Stomach (tissue), 9 donors: ENCODE results near the gene LRP1. TPM values are rescaled to one million over a fixed set of nuclear protein-coding genes. Genes with fewer than 3 reads are reported as not detected.

Experiments used
- DNase-seq, 2 donors: peaks; one replicate each; pipeline versions ENCODE4 v3.0.0 to v3.0.0-alpha.2; 2013 to 2019
- H3K27ac ChIP-seq, 5 donors: fragments of 200-600 bp in 4 of 5; sonication (generic) in 4 of 5; one replicate each; pipeline ENCODE4 v1.5.1; 2013 to 2019; ENCODE audit warnings: mild to moderate bottlenecking in 1 of 5, moderate library complexity in 1 of 5
- H3K27me3 ChIP-seq, 3 donors: fragments of 200-600 bp; sonication (generic); one replicate each; pipeline ENCODE4 v1.5.1; 2017 to 2019; ENCODE audit warnings: mixed run types in 1 of 3
- H3K36me3 ChIP-seq, 4 donors: fragments of 200-600 bp; sonication (generic); 1 replicate in 3 of 4; 2 replicates in 1 of 4; pipeline ENCODE4 v1.5.1; 2016 to 2019
- H3K4me1 ChIP-seq, 4 donors: fragments of 200-600 bp; sonication (generic); one replicate each; pipeline ENCODE4 v1.5.1; 2016 to 2019
- H3K4me3 ChIP-seq, 4 donors: fragments of 200-600 bp; sonication (generic) in 3 of 4; one replicate each; pipeline ENCODE4 v1.5.1; 2016 to 2019; ENCODE audit warnings: mild to moderate bottlenecking in 1 of 4
- H3K9me3 ChIP-seq, 4 donors: fragments of 200-600 bp; sonication (generic); one replicate each; pipeline ENCODE4 v1.5.1; 2016 to 2019
- EP300 ChIP-seq: sonication (generic); formaldehyde crosslinking; IDR thresholded peaks from one replicate; pipeline ENCODE4 v1.6.1; 2017; ENCODE audit warnings: antibody characterized with exemption
- POLR2A ChIP-seq, 4 donors: fragments of 450-650 bp; IDR thresholded peaks; one replicate each; pipeline ENCODE4 v1.6.1; 2016; ENCODE audit warnings: antibody characterized with exemption in 4 of 4, control low read depth in 2 of 4, mild to moderate bottlenecking in 1 of 4, moderate library complexity in 1 of 4
- POLR2AphosphoS5 ChIP-seq, 3 donors: sonication (generic); formaldehyde crosslinking; IDR thresholded peaks; one replicate each; pipeline ENCODE4 v1.6.1; 2016; ENCODE audit warnings: antibody characterized with exemption in 3 of 3
- WGBS, 5 donors: extraction: QIAGEN DNeasy Blood & Tissue Kit in 3 of 5; methylation state at CpG; one replicate each; pipeline versions ENCODE4 v1.1.5 to v1.1.7; 2013 to 2018; 5-methylcytosine and 5-hydroxymethylcytosine counted together
- intact Hi-C: fragments of 100-400 bp; cut with DNase I; formaldehyde crosslinking; loops from one replicate; pipeline ENCODE4 v1.15.1; 2023; ENCODE audit warnings: low total_unique reads
- polyA plus RNA-seq, 3 donors: library from polyadenylated mRNA; stranded (reverse); fragments of 200-250 nt; gene quantifications; one replicate each; pipeline ENCODE4 v1.2.3, GENCODE V29; 2013
- total RNA-seq, 5 donors: library from RNA; depleted of rRNA; stranded (reverse); fragments of >200 nt; gene quantifications; one replicate each; pipeline versions ENCODE4 v1.1.0 to v1.2.3, GENCODE V29; 2014 to 2016
- TF ChIP-seq, protein P1 (sequence below), 7 experiments: fragments of 450-650 bp in 4 of 7; fragments of 200-600 bp in 3 of 7; sonication (generic) in 3 of 7; IDR thresholded peaks; one replicate each; pipeline ENCODE4 v1.5.1; 2016 to 2019; ENCODE audit warnings: antibody characterized with exemption in 7 of 7, control low read depth in 2 of 7, mild to moderate bottlenecking in 1 of 7
- donor health status: healthy with polysubstance abuse.
- donor health status: Bipolar disorder and iron deficiency.
- donor health status: healthy.

LRP1 gene
- total and polyA plus RNA-seq, 8 donors = 13.5 to 510 (median 100) TPM

DNA sequence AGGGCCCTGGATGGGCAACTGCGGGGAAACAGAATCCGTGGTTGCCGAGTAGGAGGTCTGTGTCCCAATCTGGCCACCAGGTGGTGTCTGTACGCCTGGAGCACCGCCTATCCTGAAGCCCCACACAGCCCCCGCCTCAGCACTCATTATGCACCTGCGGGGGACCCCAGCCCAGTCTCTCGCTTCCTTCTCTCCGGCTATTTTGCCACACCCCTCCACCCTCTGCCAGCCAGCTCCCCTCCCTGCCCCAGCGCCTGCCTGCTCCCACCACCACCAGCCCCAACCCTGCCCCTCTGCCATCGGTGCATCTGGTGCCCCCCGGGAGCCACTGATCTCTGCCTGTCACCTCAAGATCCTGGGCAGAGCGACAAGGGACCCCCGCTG lies 86.1 kb downstream of the LRP1 start:
- H3K36me3 ChIP-seq = peaks cover 10 to 35% (median 35%) of the 10 kb centered on the region in 4 donors
- peak; percentile 69 to 88 for DNase-seq
- H3K4me3 ChIP-seq = no peak overlapping the region
- peaks cover 19 to 47% (median 40%) of the 10 kb centered on the region in 4 donors for H3K4me1 ChIP-seq
- H3K27ac ChIP-seq = no peak overlapping the region
- WGBS, 5 donors = 1 to 4% (median 2%) methylated on average over 13 to 14 of the region's 14 CpGs
- H3K27me3 ChIP-seq = peaks cover 26 to 60% (median 50%) of the 10 kb centered on the region in 3 donors
- no peaks in the 10 kb centered on the region for H3K9me3 ChIP-seq
- TF ChIP-seq POLR2A (IDR thresholded peaks at IDR 0.05) (no peak), EP300 (no peak), POLR2AphosphoS5 (IDR thresholded peaks at IDR 0.05) (no peak)
- TF ChIP-seq, protein P1, sequence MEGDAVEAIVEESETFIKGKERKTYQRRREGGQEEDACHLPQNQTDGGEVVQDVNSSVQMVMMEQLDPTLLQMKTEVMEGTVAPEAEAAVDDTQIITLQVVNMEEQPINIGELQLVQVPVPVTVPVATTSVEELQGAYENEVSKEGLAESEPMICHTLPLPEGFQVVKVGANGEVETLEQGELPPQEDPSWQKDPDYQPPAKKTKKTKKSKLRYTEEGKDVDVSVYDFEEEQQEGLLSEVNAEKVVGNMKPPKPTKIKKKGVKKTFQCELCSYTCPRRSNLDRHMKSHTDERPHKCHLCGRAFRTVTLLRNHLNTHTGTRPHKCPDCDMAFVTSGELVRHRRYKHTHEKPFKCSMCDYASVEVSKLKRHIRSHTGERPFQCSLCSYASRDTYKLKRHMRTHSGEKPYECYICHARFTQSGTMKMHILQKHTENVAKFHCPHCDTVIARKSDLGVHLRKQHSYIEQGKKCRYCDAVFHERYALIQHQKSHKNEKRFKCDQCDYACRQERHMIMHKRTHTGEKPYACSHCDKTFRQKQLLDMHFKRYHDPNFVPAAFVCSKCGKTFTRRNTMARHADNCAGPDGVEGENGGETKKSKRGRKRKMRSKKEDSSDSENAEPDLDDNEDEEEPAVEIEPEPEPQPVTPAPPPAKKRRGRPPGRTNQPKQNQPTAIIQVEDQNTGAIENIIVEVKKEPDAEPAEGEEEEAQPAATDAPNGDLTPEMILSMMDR (IDR thresholded peaks at IDR 0.05) = peak in 5 of 7 experiments; percentile 61 to 84 (median 66)
- intact Hi-C loops = loop anchor here (5.0 kb wide), 1 partner anchor 33 kb away; no protein-coding TSS in a partner anchor

DNA sequence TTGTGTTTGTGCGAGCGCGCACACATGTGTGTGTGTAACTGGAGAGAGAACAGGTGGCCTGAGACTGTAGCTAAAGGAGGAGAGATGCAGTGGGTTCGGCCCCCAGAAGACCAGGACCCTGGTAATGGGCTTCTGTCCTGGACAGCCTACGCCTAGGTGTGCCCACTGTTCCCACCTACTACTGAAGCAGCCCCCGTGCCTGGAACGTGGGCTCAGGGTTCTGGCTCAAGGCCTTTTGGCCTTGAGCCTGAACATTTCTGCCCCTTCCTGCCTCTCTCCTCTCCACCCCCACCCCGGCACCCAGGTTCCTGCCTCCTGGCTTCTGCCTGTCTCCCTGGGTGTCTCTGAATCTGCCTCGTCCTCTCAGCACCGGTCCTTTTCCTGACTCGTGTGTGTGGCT lies 86.8 kb downstream of the LRP1 start:
- intact Hi-C loops = no loop called here
- WGBS, 5 donors = 20 to 32% (median 30%) methylated on average over 10 to 11 of the region's 11 CpGs
- H3K27me3 ChIP-seq = peaks cover 29 to 67% (median 57%) of the 10 kb centered on the region in 3 donors
- peaks cover 19 to 49% (median 41%) of the 10 kb centered on the region in 4 donors for H3K4me1 ChIP-seq
- H3K27ac ChIP-seq = no peak overlapping the region
- no peak for TF ChIP-seq EP300
- no peak for TF ChIP-seq POLR2A (IDR thresholded peaks at IDR 0.05)
- TF ChIP-seq, protein P1 (IDR thresholded peaks at IDR 0.05) = no peak
- no peak for TF ChIP-seq POLR2AphosphoS5 (IDR thresholded peaks at IDR 0.05)
- peaks cover 8 to 29% (median 28%) of the 10 kb centered on the region in 4 donors for H3K36me3 ChIP-seq
- DNase-seq = no peak
- no peak overlapping the region for H3K4me3 ChIP-seq
- H3K9me3 ChIP-seq = no peaks in the 10 kb centered on the region

GRCh38 chr12:57215668-57216013 lies 87.4 kb downstream of the LRP1 start:
- intact Hi-C loops = no loop called here
- H3K27me3 ChIP-seq = peaks cover 29 to 73% (median 62%) of the 10 kb centered on the region in 3 donors

DNA sequence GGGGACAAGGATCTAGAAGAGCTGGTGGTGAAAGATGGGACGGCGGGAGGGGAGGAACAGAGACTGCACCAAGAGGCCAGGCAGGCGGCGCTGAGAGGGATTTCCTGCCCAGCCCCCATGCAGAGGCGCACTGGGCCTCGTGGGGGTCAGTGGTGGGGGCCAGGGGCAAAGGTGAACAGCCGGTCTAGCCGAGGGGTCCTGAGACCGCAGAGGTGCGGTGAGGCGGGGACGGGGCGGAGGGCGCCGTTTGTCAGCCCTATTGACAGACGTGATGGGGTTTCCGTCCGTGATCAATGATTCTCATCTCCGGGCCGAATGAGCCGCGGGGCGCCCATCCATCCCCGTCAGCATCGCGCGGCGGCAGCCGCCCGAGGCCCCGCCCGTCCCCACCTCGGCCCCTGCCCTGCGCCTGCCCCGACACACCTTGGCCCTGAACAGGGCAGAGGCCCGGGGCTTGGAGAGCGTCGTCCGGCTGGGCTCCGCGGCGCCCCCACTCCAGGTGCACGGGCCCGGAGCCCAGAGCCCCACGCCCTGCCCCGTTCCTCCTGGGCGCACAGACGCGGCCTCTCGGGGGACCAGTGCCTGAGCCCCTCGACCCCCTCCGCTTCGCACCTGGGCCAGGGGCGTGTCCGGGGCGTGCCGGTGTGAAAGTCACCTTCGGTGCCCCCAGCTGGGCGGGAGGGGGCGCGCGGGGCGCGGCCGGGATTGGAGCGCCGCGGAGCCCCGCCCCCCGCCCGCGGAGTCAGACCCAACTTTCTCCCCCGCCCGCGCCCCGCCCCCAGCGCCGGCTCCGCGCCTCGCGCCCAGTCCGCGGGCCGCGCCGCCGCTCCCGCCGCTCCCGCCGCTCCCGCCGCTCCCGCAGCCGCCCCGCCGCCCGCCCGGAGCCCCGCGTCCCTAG lies 88.0 kb downstream of the LRP1 start, which contains the start of gene NXPH4:
Gene NXPH4 (plus strand): TSS at position 781 of the 898 bp plus-strand sequence. CDS start 176 bp downstream, outside the sequence.
- peak; percentile 47 to 76 for DNase-seq
- 1 to 8% (median 2%) methylated on average over 15 to 88 of the region's 102 CpGs for WGBS, 5 donors
- intact Hi-C loops = no loop called here
- H3K4me1 ChIP-seq = peaks cover 19 to 55% (median 43%) of the 10 kb centered on the region in 4 donors
- peaks cover 2 to 17% (median 16%) of the 10 kb centered on the region in 4 donors for H3K36me3 ChIP-seq
- H3K4me3 ChIP-seq = peak within 1 kb of the TSS; percentile 39 to 60 (median 48)
- peaks cover 33 to 79% (median 69%) of the 10 kb centered on the region in 3 donors for H3K27me3 ChIP-seq
- TF ChIP-seq POLR2AphosphoS5 (IDR thresholded peaks at IDR 0.05) (no peak), EP300 (no peak), POLR2A (IDR thresholded peaks at IDR 0.05) (no peak)
- TF ChIP-seq, protein P1 (IDR thresholded peaks at IDR 0.05) = no peak
- H3K9me3 ChIP-seq = no peaks in the 10 kb centered on the region
- H3K27ac ChIP-seq = no peak within 1 kb of the TSS

More at GRCh38 chr12:57215668-57216013, 87.4 kb downstream of the LRP1 start:
- Histone ChIP-seq H3K36me3 (peaks cover 6 to 23% (median 22%) of the 10 kb centered on the region in 4 donors), H3K27ac (no peak overlapping the region), H3K9me3 (no peaks in the 10 kb centered on the region), H3K4me3 (peak overlapping the region; percentile 39 to 60 (median 48)), H3K4me1 (peaks cover 19 to 53% (median 43%) of the 10 kb centered on the region in 4 donors)
- DNase-seq = peak in 1 of 2 donors; percentile 61
- WGBS, 5 donors = 7 to 17% (median 14%) methylated on average over 7 of the region's 7 CpGs
- TF ChIP-seq, protein P1 (IDR thresholded peaks at IDR 0.05) = no peak
- no peak for TF ChIP-seq POLR2A (IDR thresholded peaks at IDR 0.05)
- no peak for TF ChIP-seq EP300
- TF ChIP-seq POLR2AphosphoS5 (IDR thresholded peaks at IDR 0.05) = no peak
